GM21619 (cell line): ENCODE data around the gene C11orf52.
A peak's percentile ranks its signal among the peaks of the same experiment; 100 is the strongest.
"Not testable (repeated sequence)": the region's sequence is repeated elsewhere in the genome, so short reads cannot be mapped to it uniquely, and the experiment has no call there.

ENCODE experiments used
- ATAC-seq: cut with Tn5 transposase; IDR thresholded peaks from one replicate; pipeline ENCODE4 v1.9.1; 2021; ENCODE audit not compliant: unreplicated experiment

The C11orf52 gene

DNA sequence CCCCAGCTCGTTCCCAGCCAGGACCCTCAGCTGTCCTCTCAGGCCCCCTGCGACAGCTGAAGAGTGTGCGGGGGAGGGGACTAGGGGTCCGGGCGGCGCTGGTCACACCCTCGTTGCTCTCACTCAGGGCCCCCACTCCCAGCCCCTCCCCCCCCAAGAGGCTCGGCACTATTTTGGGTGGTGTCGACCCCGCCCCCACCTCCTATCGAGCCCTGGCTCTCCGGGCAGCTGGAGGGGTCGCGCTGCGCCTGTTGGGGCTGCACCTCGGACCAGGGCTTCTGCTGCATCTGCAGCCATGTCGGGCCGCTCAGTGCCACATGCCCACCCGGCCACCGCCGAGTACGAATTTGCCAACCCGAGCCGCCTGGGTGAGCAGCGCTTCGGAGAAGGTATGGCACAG lies 6.2 kb upstream of the C11orf52 start, which contains the start of gene HSPB2:
Gene HSPB2 (plus strand): TSS at position 200 of the 400 bp plus-strand sequence. CDS start 96 bp downstream, at position 296.
- ATAC-seq: no peak

DNA sequence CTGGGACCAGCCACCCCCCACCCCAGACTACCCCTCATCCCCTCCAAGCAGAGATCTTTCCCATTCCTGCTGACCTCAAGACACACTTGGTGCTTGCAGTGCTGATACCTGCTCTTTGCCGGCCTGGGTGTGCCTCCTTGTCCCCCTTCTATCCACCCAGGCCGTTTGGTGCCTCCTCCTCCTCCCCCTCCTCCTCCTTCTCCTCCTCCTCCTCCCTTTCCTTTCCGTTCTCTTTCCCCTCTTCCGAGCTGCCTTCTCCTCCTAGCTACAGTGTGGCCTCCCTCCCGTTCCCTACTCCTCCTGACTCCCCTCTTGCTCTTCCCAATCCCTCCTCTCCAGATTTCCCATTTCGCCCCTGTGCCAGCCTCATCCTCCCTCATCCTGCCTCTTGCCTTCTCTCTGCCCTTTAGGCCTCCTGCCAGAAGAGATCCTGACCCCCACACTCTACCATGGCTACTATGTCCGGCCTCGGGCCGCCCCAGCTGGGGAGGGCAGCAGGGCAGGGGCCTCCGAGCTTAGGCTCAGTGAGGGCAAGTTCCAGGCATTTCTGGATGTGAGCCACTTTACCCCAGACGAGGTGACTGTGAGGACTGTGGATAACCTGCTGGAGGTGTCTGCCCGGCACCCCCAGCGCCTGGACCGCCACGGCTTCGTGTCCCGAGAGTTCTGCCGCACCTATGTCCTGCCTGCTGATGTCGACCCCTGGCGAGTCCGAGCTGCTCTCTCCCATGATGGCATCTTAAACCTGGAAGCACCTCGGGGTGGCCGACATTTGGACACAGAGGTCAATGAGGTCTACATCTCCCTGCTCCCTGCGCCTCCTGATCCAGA lies 5.5 kb upstream of the C11orf52 start:
- ATAC-seq: no peak

DNA sequence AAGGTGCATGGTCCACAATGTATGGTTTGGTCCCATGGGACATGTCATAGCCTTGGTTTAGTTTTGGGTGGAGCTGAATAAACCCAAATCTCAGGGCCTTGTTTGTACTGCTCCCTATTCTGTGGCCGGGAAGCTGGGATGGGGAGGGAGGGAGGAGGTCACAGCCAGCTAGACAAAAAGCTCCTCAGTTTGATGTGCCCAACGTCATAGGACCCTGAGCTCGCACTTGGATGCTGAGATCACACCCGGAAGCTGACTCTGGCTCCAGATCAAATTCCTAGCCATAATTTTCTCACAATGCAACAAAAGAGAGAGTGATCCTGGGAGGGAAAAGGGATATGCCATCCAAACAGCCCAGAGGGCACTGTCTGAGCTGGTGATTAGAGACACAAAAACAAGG lies 4.7 kb upstream of the C11orf52 start:
- ATAC-seq: no peak

DNA sequence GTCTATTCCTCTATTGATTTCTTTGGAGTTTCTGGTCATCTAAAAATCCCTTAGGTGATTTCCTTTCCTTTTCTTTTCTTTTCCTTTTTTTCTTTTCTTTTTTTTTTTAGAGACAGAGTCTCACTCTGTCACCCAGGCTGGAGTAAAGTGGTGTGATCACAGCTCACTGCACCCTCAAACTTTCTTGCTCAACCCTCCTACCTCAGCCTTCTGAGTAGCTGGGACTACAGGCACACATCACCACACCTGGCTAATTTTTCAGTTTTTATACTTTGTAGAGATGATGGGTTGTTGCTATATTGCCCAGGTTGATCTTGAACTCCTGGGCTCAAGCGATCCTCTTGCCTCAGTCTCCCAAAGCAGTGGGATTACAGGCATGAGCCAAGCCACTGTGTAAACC lies 1.9 kb upstream of the C11orf52 start:
- no peak for ATAC-seq

DNA sequence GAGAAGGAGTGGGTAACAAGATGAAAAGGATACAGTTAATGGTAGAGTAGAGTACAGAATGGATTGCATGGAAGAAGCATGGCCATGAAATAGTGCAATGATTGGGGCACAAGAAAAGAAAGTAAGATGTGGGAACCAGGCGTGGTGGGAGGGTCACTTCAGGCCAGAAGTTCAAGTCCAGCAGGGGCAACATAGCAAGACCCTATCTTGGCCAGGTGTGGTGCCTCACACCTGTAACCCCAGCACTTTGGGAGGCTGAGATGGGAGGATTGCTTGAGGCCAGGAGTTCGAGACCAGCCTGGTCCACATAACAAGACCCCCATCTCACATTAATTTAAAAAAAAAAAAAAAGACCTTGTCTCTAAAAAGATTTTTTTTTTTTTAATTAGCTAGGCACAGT lies 1.4 kb upstream of the C11orf52 start:
- ATAC-seq: no peak

DNA sequence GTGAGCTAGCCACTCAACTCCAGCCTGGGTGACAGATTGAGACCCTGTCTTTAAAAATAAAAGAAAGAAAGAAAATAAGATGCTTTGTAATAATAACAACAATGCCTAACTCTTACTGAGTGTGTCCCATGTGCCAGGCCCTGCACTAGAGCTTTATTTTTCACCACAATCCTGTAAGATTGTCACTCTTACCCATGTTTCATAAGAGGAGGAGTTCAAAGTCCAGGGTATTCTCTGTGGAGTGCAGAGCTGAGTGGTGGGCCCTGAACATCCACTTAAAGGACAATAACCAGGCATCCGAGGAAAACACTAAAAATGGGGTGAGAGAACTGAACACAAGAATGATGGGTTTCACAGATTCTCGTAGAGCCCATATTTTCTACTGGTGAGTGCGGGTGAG lies 925 bp upstream of the C11orf52 start:
- no peak for ATAC-seq

DNA sequence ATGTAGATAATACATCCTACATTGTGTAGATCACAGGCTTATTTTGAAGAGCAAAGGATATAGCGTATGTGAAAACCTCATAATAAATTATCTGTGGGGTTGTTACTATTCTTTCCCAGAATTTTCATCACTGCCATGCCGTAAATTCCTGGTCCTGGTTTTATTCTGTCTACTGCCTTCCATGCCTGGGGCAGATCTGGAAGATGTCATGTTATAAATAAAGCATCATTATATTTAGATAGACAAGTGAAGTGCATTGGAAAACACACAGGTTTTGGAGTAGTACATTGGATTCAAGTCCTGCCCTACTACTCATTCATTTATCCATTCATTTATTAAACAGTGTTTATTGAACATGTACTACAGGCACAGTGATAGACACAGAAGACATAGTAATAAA lies 2.2 kb downstream of the C11orf52 start:
- ATAC-seq: no peak

DNA sequence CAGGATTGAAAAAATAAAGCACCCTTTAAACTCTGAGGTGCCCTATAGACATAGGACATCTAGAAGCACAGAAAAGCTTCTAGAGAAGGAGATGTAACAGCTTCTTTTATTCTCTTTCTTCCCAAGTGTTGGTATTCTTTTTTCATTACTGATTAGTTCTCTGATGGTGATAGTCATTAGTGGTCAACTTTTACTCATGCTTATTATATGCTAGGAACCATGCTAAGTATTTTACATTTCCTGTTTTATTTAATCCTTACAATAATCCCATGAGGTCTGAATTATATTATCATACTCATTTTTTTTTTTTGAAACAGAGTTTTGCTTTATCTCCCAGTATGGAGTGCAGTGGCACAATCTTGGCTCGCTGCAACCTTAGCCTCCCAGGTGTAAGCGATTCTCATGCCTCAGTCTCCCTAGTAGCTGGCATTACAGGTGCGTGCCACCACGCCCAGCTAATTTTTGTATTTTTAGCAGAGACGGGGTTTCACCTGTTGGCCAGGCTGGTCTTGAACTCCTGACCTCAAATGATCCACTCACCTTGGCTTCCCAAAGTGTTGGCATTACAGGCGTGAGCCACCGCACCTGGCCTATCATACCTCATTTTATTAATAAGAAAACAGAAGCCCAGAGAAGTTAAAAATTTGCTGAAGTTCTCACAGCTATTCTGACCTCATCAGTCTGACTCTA lies 3.0 kb downstream of the C11orf52 start:
- ATAC-seq: no peak

DNA sequence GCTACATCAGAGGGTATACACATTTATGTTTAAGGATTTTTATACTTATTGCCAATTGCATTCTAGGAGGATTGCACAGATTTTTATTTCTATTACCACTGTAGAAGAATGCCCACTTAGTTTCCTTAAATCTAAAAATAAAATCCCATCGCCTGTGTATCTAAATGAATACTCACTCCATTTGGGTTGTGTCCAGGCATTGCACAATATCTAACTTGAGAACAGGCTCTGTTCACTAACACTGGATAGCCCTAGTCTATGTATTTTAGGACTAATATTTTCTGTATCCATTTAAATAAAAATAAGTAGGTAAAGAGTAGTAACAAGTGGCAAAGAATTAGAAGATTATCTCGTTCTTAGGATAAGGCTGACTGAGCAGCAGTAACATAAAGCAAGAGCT lies 4.1 kb downstream of the C11orf52 start:
- no peak for ATAC-seq

DNA sequence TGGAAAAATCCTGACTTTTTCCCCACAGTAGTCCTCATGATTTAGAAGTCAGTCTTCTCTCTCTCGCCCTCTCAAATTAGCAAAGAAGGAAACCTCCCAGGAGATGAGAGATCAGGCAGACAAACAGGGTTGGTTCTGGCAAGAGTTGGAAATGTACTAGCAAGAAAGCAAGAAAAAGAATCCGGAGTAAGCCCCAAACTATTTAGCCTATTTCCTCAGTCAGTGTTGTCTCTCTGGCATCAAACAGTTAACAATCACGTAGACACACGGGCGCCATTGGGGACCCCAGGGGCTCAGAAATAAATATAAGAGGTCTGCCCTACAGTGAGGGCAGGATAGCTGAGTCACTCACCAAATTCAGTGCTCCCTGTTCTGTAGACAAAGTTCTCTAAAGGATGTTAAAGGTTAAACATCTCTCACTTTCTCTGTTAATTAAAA lies 4.7 kb downstream of the C11orf52 start:
- no peak for ATAC-seq

DNA sequence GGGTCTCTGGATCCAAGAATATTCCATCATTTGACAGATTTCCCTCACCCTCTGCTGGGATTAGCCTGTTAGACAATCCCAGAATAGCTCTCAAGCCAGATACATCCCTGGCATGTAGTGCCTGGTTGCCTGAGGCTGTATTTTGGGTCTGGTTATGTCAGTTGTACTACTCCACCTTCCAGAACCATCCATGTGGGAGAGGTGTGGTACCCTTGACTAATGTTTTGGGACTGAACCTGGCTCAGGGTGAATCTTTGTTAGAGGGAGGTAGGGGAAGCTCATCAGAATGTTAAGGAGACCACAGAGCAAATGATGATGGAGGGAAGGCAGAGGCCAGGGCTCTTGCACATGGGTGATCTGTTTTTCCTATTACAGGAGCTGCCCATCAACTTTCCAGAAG lies 5.2 kb downstream of the C11orf52 start:
- no peak for ATAC-seq

DNA sequence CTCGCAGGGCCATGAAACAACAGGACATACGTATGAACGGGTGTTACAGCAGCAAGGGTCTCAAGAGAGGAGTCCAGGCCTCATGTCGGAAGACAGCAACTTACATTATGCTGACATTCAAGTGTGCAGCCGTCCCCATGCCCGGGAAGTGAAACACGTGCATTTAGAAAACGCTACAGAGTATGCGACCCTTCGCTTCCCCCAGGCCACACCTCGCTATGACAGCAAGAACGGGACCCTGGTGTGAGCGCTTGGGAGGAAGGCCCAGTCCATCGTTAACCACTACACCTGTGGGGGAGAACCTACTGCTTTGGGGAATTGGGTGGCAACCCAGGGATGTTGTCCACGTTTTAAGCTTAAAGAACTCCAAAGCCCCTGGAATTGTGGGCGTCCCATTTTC lies 7.2 kb downstream of the C11orf52 start:
- ATAC-seq: no peak

DNA sequence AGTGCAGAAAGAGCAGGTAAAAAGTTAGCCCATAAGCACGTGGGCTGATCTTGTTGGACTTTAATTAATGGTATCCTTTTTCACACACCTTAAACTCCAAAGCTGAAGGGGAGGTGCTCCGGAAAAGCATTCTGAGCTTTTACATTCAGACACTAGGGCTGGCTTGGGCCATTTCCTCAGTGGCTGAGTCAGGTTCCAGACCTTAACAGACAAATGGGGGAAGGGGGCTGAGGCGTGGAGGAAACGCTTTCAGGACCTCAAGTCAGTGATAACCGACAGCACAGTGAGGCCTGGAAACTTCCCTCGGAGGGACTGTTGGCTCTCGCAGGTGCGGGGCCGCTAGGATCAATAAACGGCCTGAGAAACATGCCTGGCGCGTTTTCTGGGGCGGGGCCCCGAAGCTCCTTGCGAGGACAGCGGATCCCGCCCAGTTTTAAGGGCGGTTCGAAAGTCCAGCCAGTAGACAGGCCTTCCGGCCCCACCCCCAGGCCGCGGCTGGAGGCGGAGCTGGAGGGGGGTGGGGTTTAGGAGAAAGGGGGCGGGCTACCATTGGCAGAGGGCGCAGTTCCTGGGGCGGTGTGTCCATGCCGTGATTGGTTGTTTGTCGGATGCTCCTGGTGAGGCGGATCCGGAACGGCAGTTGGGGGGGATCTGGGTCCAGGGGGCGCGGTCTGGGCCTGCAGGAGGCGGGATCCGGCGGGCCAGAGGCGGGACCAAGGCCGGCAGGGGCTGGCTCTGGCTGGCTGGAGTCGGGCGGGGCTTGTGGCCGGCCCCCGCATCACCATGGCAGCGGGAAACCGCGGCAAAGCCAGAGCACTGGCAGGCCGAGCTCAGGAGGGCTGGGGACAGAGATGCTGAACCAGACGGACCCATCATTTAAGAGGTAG lies 8.0 kb downstream of the C11orf52 start:
- ATAC-seq: peak; percentile 91

DNA sequence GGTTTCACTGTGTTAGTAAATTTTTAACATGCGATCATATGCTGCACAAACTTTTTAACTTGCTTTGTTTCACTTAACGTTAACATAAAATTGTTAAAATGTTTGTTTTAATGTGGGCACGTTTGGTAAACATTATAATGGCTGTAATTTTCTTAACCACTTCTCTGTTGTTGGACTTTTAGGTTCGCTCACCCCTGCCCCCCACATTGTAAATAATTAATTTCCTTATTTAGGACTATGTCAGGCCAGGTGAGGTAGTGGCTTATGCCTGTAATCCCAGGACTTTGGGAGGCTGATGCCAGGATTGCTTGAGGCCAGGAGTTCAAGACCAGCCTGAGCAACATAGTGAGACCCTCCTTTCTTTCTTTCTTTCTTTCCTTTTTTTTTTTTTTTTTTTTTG lies 11.8 kb downstream of the C11orf52 start:
- no peak for ATAC-seq

DNA sequence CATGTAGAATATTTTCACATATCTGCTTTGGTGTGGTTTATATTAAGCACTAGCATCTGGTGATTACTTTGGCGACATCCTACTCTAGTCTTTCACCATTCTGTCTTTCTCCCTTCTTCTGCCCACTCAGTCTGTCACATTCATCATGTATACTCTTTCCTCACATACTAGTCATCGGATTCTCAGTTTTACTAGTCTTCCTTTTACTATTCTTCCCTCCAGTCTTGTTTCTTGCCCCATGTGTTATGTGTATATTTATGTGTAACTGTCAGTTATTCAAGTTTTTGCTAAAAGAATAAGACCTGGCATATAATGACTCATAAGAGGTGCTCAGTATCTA lies 13.9 kb downstream of the C11orf52 start:
- ATAC-seq: no peak

DNA sequence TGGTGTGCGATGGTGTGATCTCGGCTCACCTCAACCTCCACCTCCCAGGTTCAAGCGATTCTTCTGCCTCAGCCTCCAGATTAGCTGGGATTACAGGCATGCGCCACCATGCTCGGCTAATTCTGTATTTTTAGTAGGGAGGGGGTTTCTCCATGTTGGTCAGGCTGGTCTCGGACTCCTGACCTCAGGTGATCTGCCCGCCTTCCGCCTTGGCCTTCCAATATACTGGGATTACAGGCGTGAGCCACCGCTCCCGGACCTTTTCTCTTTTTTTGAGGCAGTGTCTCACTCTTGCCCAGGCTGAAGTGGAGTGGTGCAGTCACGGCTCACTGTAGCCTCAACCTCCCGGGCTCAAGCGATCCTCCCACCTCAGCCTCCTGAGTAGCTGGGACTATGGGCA lies 14.5 kb downstream of the C11orf52 start:
- ATAC-seq: not testable (repeated sequence)

DNA sequence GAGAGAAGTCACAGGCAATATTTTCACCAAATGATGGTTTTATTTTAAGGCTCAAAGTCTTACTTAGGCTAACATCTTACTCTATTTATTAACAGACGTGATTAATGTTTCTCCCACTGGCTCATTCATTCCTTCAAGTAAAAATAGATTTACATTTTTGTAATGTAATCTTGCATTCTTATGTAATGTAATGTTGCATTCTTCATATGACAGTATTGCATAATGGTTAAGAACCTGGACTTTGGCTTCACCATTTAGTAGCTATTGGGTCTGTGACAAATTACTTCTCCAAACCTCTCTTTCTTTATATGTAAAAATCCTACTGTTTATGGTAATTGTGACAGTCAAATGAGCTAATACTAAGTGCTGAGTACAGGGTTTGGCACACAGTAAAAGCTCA lies 15.2 kb downstream of the C11orf52 start:
- no peak for ATAC-seq

DNA sequence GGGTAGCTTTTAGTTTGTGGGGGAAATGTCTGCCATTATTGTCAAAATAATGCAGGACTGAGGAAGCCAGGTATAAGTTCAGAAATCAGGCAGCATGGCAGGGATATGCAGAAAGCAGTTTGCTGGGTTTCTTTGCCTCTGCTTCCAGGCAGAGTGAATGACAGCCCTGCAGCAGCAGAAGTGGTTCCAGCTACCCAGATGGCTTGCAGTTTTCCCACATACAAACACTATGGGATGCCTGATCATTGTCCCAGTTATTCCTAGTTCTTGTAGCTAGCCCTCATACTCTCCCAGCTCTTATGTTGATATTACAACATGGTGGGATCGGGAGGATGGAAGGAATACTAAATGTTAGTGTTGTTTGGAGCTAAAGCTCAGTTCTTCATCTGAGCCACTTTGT lies 15.6 kb downstream of the C11orf52 start:
- ATAC-seq: no peak

DNA sequence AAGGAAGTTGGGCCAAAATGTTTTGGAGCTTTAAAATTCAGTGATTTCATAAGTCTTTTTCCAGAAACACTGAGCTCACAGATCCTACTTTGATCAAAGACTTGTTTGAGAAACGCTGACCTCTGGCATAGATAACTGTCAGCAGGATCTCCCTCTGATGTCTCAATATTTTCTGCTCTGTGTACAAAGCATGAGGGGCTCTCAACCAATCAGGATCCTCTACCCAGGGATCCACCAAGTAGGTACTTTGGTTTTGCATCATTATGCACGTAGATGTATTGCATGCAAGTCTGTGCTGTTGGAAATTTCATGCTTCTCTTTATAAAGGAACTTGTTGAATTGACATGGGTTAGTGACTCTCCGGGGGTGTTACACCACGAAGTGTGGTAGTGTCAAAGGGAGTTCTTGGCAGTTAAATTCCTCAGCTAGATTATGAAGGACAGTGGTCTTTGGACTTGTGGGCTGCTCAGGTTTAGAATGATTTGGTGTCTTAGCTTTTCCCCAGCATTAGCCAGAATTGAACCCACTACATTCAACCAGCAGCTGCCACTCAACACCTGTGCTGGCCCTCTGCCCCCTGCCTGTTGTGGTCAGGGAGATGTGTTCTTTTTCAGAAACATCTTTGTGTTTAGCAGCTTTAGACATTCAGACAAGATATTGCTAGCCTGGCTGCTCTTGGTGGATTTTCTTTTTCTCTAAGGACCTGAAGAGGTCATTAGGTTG lies 16.8 kb downstream of the C11orf52 start:
- no peak for ATAC-seq

DNA sequence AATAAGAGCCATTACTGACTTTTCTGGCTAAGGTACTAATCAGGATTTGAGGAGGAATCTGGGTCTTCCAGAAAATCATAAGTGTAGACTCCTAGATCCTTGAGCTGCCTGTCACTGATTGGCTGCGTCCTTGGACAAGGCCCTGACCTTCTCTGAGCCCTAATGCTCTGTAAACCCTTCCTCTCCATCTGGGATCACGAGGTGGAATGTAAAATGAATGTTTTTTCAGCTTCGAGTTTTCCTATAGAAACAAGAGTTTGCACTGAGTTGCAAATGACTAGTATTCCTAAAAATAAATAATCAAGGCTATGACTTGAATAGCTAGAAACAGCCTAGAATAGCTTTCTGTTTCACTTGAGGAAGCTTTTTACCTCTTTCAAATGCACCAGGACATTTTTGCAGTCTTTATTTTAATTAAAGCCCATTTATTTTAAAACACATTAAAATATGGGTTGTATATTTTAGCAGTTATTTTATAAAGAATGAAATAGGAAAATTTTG lies 17.4 kb downstream of the C11orf52 start:
- no peak for ATAC-seq

DNA sequence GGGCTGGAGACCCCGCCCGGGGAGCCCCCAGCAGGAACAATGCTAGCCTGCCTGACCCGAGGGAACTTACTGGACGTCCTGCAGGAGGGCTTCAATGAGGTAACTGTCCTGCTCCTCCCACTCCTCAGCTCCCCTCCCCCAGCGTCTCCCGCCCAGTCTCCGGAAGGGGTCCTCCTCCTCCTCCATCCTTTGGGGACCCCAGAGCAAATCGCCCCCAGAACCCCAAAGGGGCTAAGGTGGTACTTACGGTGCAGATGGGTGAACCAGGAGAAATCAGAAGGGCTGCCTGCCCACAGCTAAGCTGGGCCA lies 18.7 kb downstream of the C11orf52 start:
- ATAC-seq: no peak
